Measurements from ENCODE around the gene KRTAP5-4. TPM values are rescaled to one million over a fixed set of nuclear protein-coding genes. Genes with fewer than 3 reads are reported as not detected.
"Not testable (repeated sequence)": the region's sequence is repeated elsewhere in the genome, so short reads cannot be mapped to it uniquely, and the experiment has no call there.

The KRTAP5-4 gene
- total RNA-seq, 1 experiment from 2014 or later = not detected

GRCh38 chr11:1647901-1648652 lies 26.1 kb upstream of the KRTAP5-4 start:
- DNase-seq = no peak
- no peak overlapping the region for H3K27ac ChIP-seq
- peaks cover 3% of the 10 kb centered on the region; the same call in 1 of the 2 replicates for H3K27me3 ChIP-seq
- peaks cover 21% of the 10 kb centered on the region for H3K4me1 ChIP-seq
- no peaks in the 10 kb centered on the region for H3K9me3 ChIP-seq (replicated peaks)
- no peaks in the 10 kb centered on the region for H3K36me3 ChIP-seq
- no peak overlapping the region for H3K4me3 ChIP-seq

- not testable (repeated sequence) for DNase-seq; H3K27me3 ChIP-seq; H3K27ac ChIP-seq; H3K4me3 ChIP-seq; H3K9me3 ChIP-seq (replicated peaks); H3K4me1 ChIP-seq; H3K36me3 ChIP-seq
These were observed 24.6 kb upstream of the KRTAP5-4 start for GRCh38 chr11:1646540-1646939.

- Histone ChIP-seq H3K4me3 (no peak overlapping the region), H3K36me3 (no peaks in the 10 kb centered on the region), H3K27me3 (peaks cover 6% of the 10 kb centered on the region; the same call in 1 of the 2 replicates), H3K9me3 (replicated peaks) (no peaks in the 10 kb centered on the region), H3K4me1 (no peaks in the 10 kb centered on the region), H3K27ac (no peak overlapping the region)
- no peak for DNase-seq
These were observed 23.5 kb upstream of the KRTAP5-4 start for GRCh38 chr11:1645357-1645821.

- Histone ChIP-seq H3K27me3 (peaks cover 6% of the 10 kb centered on the region; the same call in 1 of the 2 replicates), H3K4me1 (no peaks in the 10 kb centered on the region), H3K9me3 (replicated peaks) (no peaks in the 10 kb centered on the region), H3K36me3 (no peaks in the 10 kb centered on the region), H3K27ac (no peak overlapping the region), H3K4me3 (no peak overlapping the region)
- DNase-seq = no peak
These were observed 22.8 kb upstream of the KRTAP5-4 start for GRCh38 chr11:1644601-1645356.

DNA sequence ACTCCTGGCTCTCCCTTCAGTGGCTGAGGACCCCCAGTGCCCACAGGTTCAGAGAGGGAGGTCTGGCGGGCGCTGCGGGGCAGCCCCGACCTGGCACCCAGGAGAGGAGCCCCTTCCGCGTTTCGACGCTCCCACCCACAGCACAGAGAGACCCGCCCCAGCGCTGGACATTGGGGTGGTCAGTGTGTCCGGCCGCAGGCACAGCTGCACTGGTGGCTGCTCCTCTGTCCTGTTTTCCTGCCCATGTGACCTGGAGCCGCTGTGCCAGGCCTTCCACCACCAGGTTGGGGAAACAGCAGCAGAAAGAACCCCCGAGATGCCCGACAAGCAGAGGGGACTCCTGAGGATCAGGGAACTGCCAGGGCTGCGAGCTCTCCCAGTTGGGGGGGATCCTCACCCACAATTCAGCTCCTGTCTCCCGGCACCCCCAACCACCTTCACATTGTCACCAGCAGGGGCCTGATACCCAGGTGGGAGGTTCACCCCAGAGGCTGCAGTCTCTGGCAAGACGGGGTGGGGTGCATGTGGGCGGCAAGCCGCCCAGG lies 21.3 kb upstream of the KRTAP5-4 start:
- no peak for DNase-seq
- H3K9me3 ChIP-seq (replicated peaks) = no peaks in the 10 kb centered on the region
- no peak overlapping the region for H3K4me3 ChIP-seq
- H3K27ac ChIP-seq = no peak overlapping the region
- H3K27me3 ChIP-seq = peaks cover 12% of the 10 kb centered on the region; the same call in 1 of the 2 replicates
- H3K36me3 ChIP-seq = no peaks in the 10 kb centered on the region
- peaks cover 10% of the 10 kb centered on the region for H3K4me1 ChIP-seq

DNA sequence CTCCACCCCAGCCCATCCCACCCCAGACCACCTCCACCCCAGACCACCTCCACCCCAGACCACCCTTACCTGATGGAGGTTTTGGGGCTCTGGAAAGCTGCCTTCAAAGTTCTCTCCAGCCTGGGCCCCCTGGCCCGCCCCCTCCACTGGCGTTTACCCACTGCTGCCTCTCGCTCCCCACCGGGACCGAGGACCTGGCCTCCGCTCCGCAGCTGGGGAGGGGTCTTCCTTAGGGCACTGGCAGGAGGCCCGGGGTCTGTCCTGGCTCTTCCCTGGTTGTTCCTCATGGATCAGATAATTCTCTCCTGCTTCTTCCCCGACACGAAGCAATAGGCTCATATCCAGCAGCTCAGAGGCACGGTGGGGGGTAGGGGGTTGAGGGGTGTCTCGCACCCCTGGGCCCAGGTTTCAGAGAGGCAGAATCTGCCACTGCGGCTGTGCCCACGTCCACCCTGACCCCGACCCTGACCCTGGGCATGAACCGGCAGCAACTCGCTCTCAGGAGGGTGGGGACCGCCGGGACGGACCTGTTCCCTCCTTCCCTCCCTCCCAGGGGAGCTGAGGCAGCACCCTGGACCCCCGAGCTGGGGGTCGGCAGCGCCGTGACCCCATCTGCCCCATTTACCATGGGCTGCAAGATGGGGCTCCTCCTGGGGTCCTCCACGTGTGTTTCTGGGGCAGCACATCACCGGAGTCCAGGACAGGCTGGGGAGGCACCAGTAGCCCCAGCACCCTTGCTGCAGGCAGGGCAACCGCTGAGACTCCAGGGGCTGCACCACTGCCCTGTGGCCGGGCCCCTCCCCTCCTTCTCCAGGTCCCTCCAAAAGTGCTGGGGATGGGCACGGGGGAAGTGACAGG lies 20.6 kb upstream of the KRTAP5-4 start:
- no peak overlapping the region for H3K4me3 ChIP-seq
- H3K4me1 ChIP-seq = peaks cover 10% of the 10 kb centered on the region
- no peak overlapping the region for H3K27ac ChIP-seq
- H3K9me3 ChIP-seq (replicated peaks) = no peaks in the 10 kb centered on the region
- DNase-seq = no peak
- H3K36me3 ChIP-seq = no peaks in the 10 kb centered on the region
- peaks cover 12% of the 10 kb centered on the region; the same call in 1 of the 2 replicates for H3K27me3 ChIP-seq

DNA sequence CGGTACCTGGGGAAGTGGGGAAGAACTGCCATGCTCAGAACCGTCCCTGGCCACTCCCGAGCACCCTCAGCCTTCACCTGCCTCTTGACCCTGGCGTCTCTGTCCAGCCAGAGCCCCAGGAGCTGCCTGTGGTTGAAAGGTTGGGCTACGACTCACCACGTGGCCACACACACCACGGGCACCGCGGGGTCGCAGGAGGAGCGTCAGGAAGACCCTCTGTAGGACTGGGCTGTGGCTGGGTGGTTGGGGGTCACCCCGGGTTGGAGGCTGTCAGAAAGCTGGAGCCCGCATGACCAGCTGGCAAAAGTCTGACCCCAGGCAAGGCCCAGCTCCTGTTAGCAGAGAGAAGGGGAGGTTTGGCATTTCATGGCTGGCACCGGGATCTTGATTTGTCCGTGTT lies 19.2 kb upstream of the KRTAP5-4 start:
- no peaks in the 10 kb centered on the region for H3K9me3 ChIP-seq (replicated peaks)
- no peak overlapping the region for H3K27ac ChIP-seq
- peaks cover 10% of the 10 kb centered on the region for H3K4me1 ChIP-seq
- H3K4me3 ChIP-seq = no peak overlapping the region
- H3K27me3 ChIP-seq = peaks cover 12% of the 10 kb centered on the region; the same call in 1 of the 2 replicates
- no peak for DNase-seq
- H3K36me3 ChIP-seq = no peaks in the 10 kb centered on the region

DNA sequence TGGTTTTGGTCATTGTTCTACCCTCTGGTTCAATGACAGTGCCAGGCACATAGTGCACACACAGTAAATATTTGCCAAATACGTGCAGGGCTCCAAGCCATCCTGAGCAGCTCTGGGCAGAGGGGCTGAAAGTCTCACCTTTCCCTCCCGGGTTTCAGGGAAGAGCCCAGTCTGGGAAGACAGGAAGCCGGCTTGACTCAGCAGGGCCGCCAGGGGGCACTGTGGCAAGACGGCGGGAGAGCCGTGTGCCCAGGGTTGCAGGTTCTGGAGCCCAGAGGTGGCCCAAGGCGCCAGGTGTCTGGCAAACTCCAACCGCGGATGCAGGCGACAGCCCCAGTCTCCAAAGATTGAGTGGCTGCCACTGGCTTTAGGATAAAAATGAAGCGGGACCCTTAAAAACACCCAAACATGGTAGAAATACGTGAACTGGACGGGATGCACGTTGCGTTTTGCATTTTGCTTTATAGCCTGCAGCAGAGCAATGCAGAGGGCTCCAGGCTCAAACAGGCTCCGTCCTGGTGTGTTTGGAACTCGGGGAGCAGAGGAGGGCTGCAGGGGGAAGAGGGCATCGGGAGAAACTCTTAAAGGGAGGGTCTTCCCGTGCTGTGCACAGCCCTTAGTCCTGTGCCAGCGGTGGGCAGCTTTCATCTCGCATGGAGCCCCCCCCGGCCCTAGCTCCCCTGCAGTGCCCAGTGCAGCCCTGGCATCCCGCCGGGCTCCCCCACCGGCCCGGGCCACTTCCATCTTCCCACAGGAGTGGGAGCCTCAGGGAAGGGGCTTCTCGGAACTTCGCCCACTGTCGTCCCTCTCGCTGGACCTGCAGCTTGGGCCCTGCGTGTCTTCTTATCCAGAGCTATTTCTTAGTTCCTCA lies 18.4 kb upstream of the KRTAP5-4 start:
- peaks cover 9% of the 10 kb centered on the region; the same call in 1 of the 2 replicates for H3K27me3 ChIP-seq

GRCh38 chr11:1639666-1640065 lies 17.7 kb upstream of the KRTAP5-4 start:
- no peaks in the 10 kb centered on the region for H3K36me3 ChIP-seq
- H3K27ac ChIP-seq = no peak overlapping the region
- peaks cover 9% of the 10 kb centered on the region; the same call in 1 of the 2 replicates for H3K27me3 ChIP-seq
- H3K9me3 ChIP-seq (replicated peaks) = no peaks in the 10 kb centered on the region
- H3K4me3 ChIP-seq = no peak overlapping the region
- no peak for DNase-seq
- H3K4me1 ChIP-seq = peaks cover 10% of the 10 kb centered on the region

More for the DNA sequence above, 18.4 kb upstream of the KRTAP5-4 start:
- Histone ChIP-seq H3K4me1 (peaks cover 10% of the 10 kb centered on the region), H3K36me3 (no peaks in the 10 kb centered on the region), H3K9me3 (replicated peaks) (no peaks in the 10 kb centered on the region), H3K27ac (no peak overlapping the region), H3K4me3 (no peak overlapping the region)
- DNase-seq = peak; percentile 27 to 62

- Histone ChIP-seq H3K4me3 (no peak overlapping the region), H3K36me3 (no peaks in the 10 kb centered on the region), H3K27ac (no peak overlapping the region), H3K4me1 (peaks cover 10% of the 10 kb centered on the region), H3K27me3 (peaks cover 9% of the 10 kb centered on the region; the same call in 1 of the 2 replicates), H3K9me3 (replicated peaks) (no peaks in the 10 kb centered on the region)
- DNase-seq = peak; percentile 43 to 65
These were observed 17.2 kb upstream of the KRTAP5-4 start for GRCh38 chr11:1639102-1639620.

- Histone ChIP-seq H3K36me3 (no peaks in the 10 kb centered on the region), H3K27me3 (peaks cover 9% of the 10 kb centered on the region; the same call in 1 of the 2 replicates), H3K4me3 (no peak overlapping the region), H3K27ac (no peak overlapping the region), H3K4me1 (peaks cover 10% of the 10 kb centered on the region), H3K9me3 (replicated peaks) (no peaks in the 10 kb centered on the region)
- DNase-seq = no peak
These were observed 16.4 kb upstream of the KRTAP5-4 start for GRCh38 chr11:1638344-1638743.

DNA sequence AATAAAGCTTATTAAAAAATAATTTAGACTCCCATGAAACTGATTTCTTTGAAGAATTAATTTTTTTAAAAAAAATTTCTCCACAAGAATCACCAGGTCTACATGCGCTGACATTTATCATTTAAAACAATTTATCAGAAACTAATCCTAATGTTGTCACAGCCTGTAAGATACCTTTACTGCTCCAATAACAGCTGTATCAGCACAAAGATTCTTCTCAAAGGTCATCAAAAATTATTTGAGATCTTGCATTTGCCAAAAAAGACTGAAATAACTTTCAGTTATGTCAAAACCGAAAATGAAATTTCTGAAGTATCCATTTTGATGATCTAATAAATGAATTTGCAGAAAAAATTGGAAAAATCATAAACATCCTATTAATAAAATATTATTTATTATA lies 15.7 kb upstream of the KRTAP5-4 start:
- no peaks in the 10 kb centered on the region for H3K36me3 ChIP-seq
- no peak for DNase-seq
- peaks cover 10% of the 10 kb centered on the region for H3K4me1 ChIP-seq
- H3K4me3 ChIP-seq = no peak overlapping the region
- no peaks in the 10 kb centered on the region for H3K9me3 ChIP-seq (replicated peaks)
- H3K27ac ChIP-seq = no peak overlapping the region
- peaks cover 9% of the 10 kb centered on the region; the same call in 1 of the 2 replicates for H3K27me3 ChIP-seq

- no peak overlapping the region for H3K4me3 ChIP-seq
- H3K27me3 ChIP-seq = peaks cover 16% of the 10 kb centered on the region; the same call in 1 of the 2 replicates
- no peaks in the 10 kb centered on the region for H3K9me3 ChIP-seq (replicated peaks)
- H3K4me1 ChIP-seq = peaks cover 10% of the 10 kb centered on the region
- H3K36me3 ChIP-seq = no peaks in the 10 kb centered on the region
- H3K27ac ChIP-seq = no peak overlapping the region
- no peak for DNase-seq
These were observed 14.5 kb upstream of the KRTAP5-4 start for GRCh38 chr11:1636291-1636950.
